ENCODE data around the gene CAPN5.
"Not testable (repeated sequence)": the region's sequence is repeated elsewhere in the genome, so short reads cannot be mapped to it uniquely, and the experiment has no call there.

The CAPN5 gene

DNA sequence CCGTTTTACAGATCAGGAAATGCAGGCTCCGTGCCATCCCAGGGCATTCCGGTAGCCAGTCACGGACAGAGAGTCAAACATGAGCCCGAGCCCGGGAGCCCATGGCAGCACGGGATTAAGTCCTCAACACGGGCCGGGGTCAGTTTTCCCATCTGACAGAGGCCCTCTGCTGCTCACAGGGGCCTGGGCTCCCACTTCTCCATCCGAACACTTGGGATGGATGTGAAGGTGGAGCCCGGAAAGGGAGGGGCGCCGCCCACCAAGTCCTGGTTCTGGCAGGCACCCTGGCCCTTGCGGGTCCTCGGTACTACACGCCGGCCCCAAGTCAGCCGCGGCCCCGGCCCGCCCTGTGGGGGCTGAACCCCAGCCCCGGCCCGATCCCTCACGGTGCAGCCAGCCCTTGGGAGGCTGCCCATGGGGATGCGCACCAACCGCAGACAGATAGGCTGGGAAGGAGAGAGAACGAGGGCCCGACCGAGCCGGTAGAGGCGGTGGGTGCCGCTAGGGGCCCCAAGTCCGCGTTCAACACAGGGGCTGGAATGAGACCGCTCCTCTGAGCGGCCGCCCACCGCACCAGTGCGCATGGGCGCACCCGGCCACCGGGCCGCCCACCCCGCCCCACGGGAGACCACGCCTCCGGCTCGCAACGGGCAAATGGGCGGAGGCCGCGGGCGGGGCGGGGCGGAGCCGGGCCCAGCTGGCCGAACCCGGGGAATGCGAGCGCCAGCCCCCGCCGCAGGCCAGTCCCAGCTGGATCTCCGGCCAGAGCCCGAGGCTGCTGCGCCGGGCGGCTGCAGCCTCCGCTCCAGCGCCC, at the start of gene CAPN5:
Gene CAPN5, plus strand, starts transcription at position 743 of the 814 bp plus-strand sequence. CDS start 17,916 bp downstream, outside the sequence.
- peak; percentile 90 for DNase-seq

GRCh38 chr11:77018396-77018924, 48.3 kb upstream of the CAPN5 start:
- not testable (repeated sequence) for DNase-seq

DNA sequence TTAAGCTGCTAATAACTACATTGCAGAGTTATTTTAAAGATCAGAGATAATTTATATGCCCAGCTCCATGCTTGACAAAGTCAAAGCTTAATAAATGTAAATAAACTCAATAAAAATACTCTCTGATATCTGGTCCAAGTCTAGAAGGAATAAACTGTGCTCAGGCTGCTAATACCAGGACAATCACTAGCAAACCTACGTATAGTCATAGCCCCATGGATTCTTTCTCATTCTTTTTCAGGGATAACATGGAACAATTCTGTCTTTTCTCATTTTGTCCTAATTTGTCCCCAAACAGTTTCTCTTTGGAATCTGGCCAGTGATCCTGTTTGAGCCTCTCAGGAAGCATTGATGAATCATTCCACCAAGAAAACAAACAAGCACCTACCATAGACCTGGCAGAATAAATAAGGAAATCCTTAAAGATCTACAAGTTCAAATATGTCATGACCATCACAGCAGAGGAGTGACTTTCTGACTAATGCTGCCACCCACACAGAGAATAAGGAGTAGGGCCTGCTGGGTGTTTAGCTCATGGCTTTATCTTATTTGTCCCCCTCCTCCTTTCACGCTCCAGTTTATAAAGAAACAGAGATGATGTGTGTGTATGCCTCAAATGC, 46.7 kb upstream of the CAPN5 start:
- DNase-seq: no peak

DNA sequence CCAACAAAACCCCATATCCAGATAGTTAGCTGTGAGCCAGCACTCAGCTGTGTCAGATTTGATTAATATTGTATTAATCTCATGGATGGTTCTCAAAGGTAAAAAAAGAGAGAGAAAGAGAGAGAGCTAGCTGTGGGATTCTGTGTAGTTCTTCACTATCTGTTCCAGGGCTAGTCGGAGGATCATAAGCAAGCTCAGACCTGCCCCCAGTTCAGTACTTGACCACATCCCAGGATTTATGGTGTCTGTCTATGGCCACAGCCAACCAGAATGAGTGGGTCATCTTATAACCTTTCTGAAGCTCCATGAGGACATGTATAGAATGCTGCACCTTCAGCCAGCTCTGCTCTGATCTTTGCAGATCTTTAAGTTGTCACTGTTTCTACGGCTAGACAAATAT, 46.0 kb upstream of the CAPN5 start:
- no peak for DNase-seq

DNA sequence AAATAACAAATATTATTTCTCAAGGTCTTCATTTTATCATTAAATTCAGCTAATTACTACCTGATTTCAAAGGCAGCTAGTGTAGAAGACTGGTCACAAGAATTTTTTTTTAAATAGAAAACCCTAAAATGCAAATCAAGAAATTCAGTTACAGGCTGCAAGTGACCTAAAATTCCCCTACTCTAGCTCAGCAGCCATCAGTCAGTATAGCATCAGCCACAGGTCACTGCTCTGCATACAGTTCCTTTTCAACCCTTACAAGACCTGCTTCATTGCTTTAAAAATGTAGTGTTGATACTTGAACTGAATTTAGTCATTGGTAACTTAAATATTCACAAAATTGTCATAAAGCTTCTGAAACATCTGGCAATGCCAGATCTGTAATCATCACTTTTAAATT, 42.0 kb upstream of the CAPN5 start:
- DNase-seq: no peak

DNA sequence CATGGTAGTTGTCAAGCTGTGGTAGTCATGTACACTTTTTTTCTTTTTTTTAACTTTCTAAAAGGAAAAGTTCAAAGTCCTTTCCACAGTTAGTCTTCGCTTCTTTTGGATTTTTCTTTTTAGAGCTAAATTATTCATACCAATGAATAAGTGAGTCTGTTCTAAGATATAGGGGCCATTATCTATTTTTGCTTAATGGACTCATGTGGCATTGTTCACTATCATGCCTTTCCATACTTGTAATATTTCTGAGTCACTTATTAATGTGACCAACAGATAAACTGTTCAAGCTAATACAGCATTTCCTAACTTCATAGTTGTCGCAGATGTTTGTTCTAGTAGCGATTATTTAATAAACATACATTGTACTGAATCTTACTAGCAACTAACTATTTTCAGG, 40.5 kb upstream of the CAPN5 start:
- DNase-seq: no peak

DNA sequence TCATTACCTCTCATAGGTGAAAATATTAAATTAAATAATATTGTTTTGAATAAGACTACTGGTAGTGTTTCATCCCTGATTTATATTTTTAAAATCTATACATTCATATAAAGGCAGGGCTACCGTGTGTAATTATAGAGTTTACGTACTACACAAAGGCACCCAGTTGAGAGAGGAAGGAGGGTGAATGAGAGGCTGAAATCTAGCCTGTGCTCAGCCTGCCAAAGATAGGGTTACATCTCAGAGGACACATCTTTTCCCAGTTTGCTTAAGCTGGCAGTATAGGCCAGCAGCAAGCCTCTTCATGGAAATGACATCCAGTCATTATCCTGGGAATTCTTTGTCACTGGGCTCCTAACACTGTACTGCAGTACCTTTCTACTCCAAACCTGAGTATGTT, 40.0 kb upstream of the CAPN5 start:
- no peak for DNase-seq

- DNase-seq: no peak
These were observed 39.5 kb upstream of the CAPN5 start for GRCh38 chr11:77027275-77027674.

DNA sequence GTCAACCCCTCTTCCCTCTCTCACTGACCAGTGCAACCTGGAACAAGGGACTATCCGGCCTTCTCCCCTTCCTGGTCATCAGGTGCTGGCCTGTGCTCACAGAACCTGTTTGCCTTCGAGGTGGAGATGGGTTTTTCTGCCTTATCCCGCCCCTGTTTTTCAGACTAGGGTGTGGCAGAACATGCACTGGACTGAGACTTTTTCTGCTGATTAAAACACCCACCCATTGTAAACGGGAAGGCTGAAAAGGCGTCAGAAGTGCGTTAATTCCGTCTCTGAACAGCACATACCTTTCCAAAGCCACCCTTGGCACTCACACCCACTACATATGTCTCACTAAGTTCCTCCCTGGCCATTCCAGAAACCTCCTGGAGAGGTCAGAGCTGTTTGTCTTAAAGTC, 36.9 kb upstream of the CAPN5 start:
- no peak for DNase-seq

DNA sequence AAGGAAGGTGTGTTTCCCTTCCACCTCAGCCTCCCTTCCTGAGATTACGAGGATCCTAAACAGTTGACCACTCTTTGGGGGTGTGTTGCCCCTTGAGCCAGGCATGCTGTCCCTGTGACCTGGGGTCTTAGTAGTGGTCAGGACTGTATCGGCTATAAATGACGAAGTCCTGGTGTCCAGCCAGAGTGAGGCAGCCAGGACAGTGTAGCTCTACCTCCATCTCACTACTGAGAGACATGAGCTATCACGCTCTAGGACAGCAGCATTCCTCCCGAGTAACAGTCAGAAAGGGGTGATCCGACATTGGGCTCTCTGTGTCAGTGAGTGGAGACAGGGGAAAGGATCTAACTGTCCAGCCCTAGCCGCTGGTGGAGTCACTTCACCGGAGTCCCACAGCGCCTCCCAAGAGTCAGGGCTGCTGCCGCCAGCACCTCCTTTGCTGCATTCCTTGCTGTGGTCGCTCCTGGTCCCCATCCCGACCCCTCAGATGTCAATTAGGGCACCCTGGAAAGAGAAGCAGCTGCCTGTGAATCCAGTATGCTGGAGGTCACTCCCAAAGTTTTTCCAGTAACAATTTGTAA, 35.8 kb upstream of the CAPN5 start:
- DNase-seq: no peak

GRCh38 chr11:77031599-77031998, 35.2 kb upstream of the CAPN5 start:
- no peak for DNase-seq

GRCh38 chr11:77035039-77035438, 31.7 kb upstream of the CAPN5 start:
- no peak for DNase-seq

DNA sequence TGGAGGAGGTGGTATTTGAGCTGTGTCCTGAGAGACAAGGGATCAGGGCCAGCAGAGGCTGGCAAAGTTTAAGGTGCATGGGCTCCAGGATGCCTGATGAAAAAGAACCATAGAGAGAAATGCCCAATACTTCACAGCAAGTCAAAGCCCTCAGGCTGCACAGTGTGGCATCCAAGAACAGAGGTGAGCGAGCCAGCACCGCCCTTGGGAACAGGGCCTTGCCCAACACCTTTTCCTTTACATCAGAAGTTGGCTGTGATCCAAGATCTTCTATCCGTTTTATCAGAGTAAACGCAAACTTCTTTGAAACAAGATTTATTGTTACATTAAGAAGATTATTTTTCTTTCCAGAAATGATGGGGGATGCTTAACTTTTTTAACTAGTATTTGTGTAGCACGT, 31.2 kb upstream of the CAPN5 start:
- no peak for DNase-seq

- no peak for DNase-seq
These were observed 30.4 kb upstream of the CAPN5 start for GRCh38 chr11:77036398-77036797.

GRCh38 chr11:77037057-77037456, 29.7 kb upstream of the CAPN5 start:
- DNase-seq: no peak

GRCh38 chr11:77038029-77038824, 28.5 kb upstream of the CAPN5 start:
- DNase-seq: no peak

DNA sequence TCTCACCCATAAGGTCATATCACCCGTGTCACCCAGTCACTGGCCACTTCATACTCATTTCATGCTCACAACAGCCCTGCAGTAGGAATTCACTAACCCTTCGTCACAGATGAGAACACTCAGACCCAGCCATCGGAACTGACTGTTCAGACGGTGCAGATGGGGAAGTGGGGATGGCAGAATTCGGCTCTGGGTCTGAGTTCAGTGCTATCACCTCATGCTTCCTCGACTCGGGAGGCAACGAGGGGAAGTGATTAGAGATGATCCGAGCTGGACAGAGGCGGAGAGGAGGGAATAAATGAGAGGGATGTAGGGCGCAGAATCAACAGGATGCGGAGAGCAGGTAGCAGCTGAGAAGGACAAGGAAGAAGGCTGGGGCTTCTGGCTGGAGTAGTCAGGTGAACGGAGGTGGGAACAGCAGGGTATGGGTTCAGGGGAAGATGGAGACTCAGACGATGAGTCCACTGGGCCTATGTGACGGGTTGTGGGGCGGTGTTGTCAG, 27.9 kb upstream of the CAPN5 start:
- DNase-seq: no peak

- DNase-seq: no peak
These were observed 27.0 kb upstream of the CAPN5 start for GRCh38 chr11:77039491-77040400.

- DNase-seq: no peak
These were observed 26.4 kb upstream of the CAPN5 start for GRCh38 chr11:77040401-77040777.

DNA sequence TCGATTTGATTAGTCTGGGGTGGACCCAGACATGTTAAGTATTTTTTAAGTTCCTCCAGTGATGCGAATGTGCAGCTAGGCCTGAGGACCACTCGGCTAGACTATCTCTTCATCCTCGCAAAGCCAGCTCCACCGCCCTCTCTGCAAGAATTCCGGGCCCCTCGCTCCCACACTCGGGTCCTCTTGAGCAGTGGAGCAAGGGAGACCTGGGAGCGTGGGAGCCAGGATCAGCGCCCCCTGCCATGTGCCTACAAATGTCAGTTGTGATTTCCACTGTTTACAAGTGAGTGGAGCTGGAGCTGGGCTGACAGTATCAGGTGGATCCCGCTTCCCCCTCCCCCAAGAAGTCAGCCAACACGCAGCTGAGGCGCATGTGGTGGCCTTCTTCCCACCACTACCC, 25.9 kb upstream of the CAPN5 start:
- no peak for DNase-seq

DNA sequence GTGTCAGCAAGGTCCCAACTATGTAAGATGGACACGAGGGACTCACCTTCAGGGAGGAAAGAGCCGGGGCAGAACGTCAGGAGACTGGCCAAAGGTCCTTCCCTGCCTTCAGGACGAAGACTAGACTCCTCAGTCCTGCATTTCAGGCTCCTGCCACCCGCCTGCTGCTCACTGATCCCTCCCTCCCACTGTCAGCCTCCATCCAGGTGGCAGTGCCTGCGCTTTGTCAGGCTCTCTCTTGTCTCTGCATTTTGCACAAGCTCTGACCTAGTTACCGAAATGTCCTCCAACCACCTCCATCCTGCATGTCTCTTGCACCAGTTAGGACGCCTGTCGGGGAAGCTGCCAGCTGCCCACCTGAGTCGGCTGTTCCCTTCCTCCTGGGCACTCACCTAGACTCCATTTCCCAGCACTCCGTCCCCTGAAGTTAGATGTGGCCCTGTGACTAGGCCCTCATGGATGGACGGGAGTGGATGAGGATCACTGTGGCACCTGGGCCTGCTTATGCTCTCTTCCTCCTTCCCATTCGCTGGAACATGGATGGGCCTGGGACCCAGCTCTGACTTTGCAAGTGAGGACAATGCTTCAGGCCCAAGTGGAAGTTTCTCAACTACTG, 24.6 kb upstream of the CAPN5 start:
- DNase-seq: no peak
